Peyer's patch (tissue), 4 donors: Measurements from ENCODE around the gene METRNL. TPM values are rescaled to one million over a fixed set of nuclear protein-coding genes. Genes with fewer than 3 reads are reported as not detected.

Experiments
- DNase-seq, 3 donors: peaks; one replicate each; pipeline ENCODE4 v3.0.0-alpha.2; 2017 to 2019
- H3K27ac ChIP-seq, 4 donors: fragments of 200-600 bp; sonication (generic); one replicate each; pipeline ENCODE4 v1.5.1; 2016 to 2019
- H3K27me3 ChIP-seq, 2 donors: fragments of 200-600 bp; sonication (generic); one replicate each; pipeline ENCODE4 v1.5.1; 2019
- H3K36me3 ChIP-seq, 3 donors: fragments of 200-600 bp; sonication (generic); one replicate each; pipeline ENCODE4 v1.5.1; 2016 to 2019
- H3K4me1 ChIP-seq, 4 donors: fragments of 200-600 bp; sonication (generic); one replicate each; pipeline ENCODE4 v1.5.1; 2016 to 2019
- H3K4me3 ChIP-seq, 4 donors: fragments of 200-600 bp; sonication (generic); 1 replicate in 3 of 4; 2 replicates in 1 of 4; pipeline ENCODE4 v1.5.1; 2016 to 2019; ENCODE audit warnings: mild to moderate bottlenecking in 1 of 4
- H3K9me3 ChIP-seq, 4 donors: fragments of 200-600 bp; sonication (generic); one replicate each; pipeline ENCODE4 v1.5.1; 2016 to 2019; ENCODE audit warnings: mild to moderate bottlenecking in 1 of 4
- POLR2A ChIP-seq, 2 donors: fragments of 450-650 bp; IDR thresholded peaks; one replicate each; pipeline ENCODE4 v1.5.1; 2017; ENCODE audit warnings: antibody characterized with exemption in 2 of 2, mild to moderate bottlenecking in 2 of 2, moderate library complexity in 2 of 2
- total RNA-seq, 4 donors: library from RNA; depleted of rRNA; stranded (reverse); fragments of >200 nt; gene quantifications; one replicate each; pipeline ENCODE4 v1.1.0, GENCODE V29; 2016
- TF ChIP-seq, protein P1 (sequence below), 6 experiments: fragments of 450-650 bp in 4 of 6; fragments of 200-600 bp in 2 of 6; sonication (generic) in 1 of 6; IDR thresholded peaks; one replicate each; pipeline ENCODE4 v1.5.1; 2017 to 2019; ENCODE audit warnings: antibody characterized with exemption in 6 of 6, mild to moderate bottlenecking in 3 of 6, moderate library complexity in 1 of 6

METRNL gene
- total RNA-seq, 4 donors from 2014 or later = 73.4 to 170 (median 117) TPM

DNA sequence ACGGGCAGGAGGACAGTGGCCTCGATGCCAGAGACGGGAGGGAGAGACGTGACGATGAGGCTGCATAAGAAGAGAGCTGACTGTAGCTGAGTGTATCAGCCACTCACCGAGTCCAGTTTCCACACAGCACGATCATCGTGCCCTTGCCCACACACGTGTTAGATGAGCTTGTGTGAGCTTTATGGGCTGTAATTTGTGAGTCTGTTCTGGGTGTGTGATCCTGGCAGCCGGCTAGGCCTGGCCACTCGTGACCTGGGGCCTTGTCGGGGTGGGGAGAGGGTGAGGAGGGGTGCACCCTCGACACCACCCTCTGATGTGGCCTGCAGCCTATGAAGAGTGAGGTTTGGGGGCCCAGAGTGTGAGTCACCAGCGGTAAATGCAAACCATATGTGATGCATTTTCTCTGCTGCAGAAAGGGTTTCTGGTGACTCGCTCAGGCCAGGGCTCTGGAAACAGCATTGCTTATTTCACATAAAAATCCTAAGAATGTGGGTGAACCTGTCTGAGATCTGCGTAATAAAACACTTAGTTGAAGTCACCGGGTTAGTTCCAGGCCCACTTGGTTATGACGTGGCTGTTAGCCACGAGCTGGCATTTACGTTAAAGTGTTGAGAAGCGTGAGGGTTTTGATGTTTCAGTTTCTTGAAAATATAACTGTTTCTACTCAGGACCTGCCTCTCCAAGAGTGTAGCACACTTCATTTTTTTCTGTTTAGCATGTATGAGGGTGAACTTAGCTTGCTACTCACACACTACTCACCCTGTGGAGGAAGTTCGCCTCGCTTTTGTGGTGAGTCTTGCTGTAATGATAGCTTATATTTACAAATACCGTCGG, 4.2 kb downstream of the METRNL start:
- Histone ChIP-seq H3K36me3 (peaks cover 0 to 29% (median 0%) of the 10 kb centered on the region in 3 donors), H3K27me3 (no peaks in the 10 kb centered on the region), H3K4me1 (peaks cover 6 to 66% (median 12%) of the 10 kb centered on the region in 4 donors), H3K4me3 (peak overlapping the region in 2 of 4 donors; percentile 26 to 34), H3K27ac (peak overlapping the region; percentile 46 to 99 (median 94)), H3K9me3 (no peaks in the 10 kb centered on the region)
- DNase-seq = peak in 1 of 3 donors; percentile 66
- TF ChIP-seq POLR2A (IDR thresholded peaks at IDR 0.05) = peak in 1 of 2 donors; percentile 31
- TF ChIP-seq, protein P1, sequence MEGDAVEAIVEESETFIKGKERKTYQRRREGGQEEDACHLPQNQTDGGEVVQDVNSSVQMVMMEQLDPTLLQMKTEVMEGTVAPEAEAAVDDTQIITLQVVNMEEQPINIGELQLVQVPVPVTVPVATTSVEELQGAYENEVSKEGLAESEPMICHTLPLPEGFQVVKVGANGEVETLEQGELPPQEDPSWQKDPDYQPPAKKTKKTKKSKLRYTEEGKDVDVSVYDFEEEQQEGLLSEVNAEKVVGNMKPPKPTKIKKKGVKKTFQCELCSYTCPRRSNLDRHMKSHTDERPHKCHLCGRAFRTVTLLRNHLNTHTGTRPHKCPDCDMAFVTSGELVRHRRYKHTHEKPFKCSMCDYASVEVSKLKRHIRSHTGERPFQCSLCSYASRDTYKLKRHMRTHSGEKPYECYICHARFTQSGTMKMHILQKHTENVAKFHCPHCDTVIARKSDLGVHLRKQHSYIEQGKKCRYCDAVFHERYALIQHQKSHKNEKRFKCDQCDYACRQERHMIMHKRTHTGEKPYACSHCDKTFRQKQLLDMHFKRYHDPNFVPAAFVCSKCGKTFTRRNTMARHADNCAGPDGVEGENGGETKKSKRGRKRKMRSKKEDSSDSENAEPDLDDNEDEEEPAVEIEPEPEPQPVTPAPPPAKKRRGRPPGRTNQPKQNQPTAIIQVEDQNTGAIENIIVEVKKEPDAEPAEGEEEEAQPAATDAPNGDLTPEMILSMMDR (IDR thresholded peaks at IDR 0.05) = no peak

DNA sequence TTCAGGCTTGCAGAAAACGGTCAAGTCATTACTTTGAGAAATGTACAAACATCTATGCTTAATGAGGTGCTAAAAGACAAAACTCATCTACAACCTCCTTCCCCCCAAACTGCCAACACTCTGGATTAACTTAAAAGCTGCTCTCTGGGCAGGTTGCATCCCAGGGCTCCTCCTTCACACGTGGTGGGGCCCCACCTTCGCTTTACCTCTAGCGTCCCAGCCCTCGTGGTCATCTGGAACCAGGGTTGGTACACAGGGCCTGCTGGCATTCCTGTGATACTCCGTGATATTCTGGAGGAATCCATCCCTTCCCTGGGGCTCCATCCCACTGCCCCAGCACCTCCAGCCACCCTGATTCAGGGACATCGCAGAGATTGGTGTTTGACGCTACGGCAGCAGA, 4.8 kb downstream of the METRNL start:
- H3K9me3 ChIP-seq = no peaks in the 10 kb centered on the region
- H3K4me3 ChIP-seq = peak overlapping the region in 2 of 4 donors; percentile 26 to 34
- no peak for TF ChIP-seq POLR2A (IDR thresholded peaks at IDR 0.05)
- TF ChIP-seq, protein P1 (IDR thresholded peaks at IDR 0.05) = no peak
- peaks cover 0 to 70% (median 13%) of the 10 kb centered on the region in 4 donors for H3K4me1 ChIP-seq
- DNase-seq = no peak
- H3K36me3 ChIP-seq = peaks cover 0 to 29% (median 0%) of the 10 kb centered on the region in 3 donors
- H3K27me3 ChIP-seq = no peaks in the 10 kb centered on the region
- H3K27ac ChIP-seq = peak overlapping the region; percentile 31 to 99 (median 94)

DNA sequence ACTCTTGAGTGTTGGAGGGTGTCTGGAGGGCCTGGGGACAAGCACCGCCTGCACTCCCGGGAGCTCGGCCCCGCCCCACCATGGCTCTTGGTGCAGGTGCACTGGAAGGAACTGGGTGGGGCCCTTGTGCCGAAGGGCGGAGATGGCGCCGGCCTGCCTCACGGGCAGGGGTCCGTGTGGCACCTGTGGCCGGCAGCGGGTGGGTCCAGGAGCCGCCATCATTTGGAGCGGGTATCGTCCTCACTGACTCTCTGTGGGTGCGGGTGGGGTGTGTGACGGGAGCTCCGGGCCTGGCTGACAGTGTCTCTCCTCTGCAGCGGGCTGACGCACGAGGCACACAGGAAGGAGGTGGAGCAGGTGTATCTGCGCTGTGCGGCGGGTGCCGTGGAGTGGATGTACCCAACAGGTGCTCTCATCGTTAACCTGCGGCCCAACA, 5.2 kb downstream of the METRNL start:
- Histone ChIP-seq H3K36me3 (peaks cover 0 to 29% (median 0%) of the 10 kb centered on the region in 3 donors), H3K27me3 (no peaks in the 10 kb centered on the region), H3K4me1 (peaks cover 0 to 72% (median 13%) of the 10 kb centered on the region in 4 donors), H3K9me3 (no peaks in the 10 kb centered on the region), H3K27ac (peak overlapping the region; percentile 31 to 99 (median 94)), H3K4me3 (peak overlapping the region in 2 of 4 donors; percentile 26 to 34)
- DNase-seq = peak in 2 of 3 donors; percentile 84 to 92
- TF ChIP-seq, protein P1 (IDR thresholded peaks at IDR 0.05) = no peak
- TF ChIP-seq POLR2A (IDR thresholded peaks at IDR 0.05) = peak in 1 of 2 donors; percentile 42

DNA sequence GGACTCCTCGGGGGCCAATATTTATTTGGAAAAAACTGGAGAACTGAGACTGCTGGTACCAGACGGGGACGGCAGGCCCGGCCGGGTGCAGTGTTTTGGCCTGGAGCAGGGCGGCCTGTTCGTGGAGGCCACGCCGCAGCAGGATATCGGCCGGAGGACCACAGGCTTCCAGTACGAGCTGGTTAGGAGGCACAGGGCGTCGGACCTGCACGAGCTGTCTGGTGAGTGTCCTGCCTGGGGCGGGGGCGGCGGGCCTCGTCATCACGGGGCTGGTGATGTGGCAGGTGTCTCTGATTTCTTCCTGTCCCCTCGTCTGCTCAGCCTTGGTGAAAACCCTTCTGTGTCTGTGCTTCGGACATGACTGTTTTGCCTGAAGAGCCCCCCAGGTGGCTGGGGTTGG, 5.7 kb downstream of the METRNL start:
- Histone ChIP-seq H3K4me3 (peak overlapping the region in 2 of 4 donors; percentile 26 to 34), H3K4me1 (peaks cover 0 to 72% (median 13%) of the 10 kb centered on the region in 4 donors), H3K36me3 (peaks cover 0 to 29% (median 0%) of the 10 kb centered on the region in 3 donors)

DNA sequence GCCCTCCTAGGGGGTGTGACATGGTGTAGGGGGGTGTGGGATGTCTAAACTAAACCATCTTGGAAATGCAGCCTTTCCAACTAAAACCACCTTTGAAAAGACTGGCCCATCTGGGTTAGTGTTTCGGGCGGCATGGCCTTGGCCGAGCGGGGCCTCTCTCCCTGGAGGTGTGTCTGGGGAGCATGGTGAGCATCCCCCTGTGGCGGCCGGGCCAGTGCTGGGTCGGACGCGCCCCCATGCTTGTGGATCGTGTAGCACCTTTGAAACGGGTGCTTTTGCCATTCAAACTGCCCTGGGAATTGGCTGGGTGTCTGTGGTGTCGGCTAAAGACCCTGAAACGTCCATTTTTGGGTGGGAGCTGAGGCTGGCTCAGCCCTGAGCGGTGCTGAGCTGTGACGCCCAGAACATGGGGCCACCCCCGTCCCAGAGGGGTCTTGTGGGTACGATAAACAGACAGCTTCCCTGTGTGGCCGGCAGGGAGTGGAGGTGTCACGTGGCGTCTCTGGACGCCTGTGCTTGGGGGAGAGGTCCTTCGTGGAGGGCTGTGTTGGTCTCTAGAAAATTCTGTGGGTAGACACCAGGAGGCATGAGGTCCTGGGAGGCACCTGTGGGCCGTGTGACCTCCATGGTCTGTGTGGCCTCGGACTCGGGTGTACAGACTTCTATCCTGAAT, 6.3 kb downstream of the METRNL start:
- Histone ChIP-seq H3K27ac (peak overlapping the region in 2 of 4 donors; percentile 6 to 10), H3K36me3 (peaks cover 0 to 29% (median 0%) of the 10 kb centered on the region in 3 donors), H3K9me3 (no peaks in the 10 kb centered on the region), H3K27me3 (no peaks in the 10 kb centered on the region), H3K4me3 (no peak overlapping the region), H3K4me1 (peaks cover 0 to 75% (median 14%) of the 10 kb centered on the region in 4 donors)
- no peak for DNase-seq
- TF ChIP-seq POLR2A (IDR thresholded peaks at IDR 0.05) = no peak
- TF ChIP-seq, protein P1 (IDR thresholded peaks at IDR 0.05) = no peak

More for the DNA sequence above, 5.7 kb downstream of the METRNL start:
- Histone ChIP-seq H3K27ac (peak overlapping the region in 3 of 4 donors; percentile 91 to 99 (median 96)), H3K27me3 (no peaks in the 10 kb centered on the region), H3K9me3 (no peaks in the 10 kb centered on the region)
- TF ChIP-seq, protein P1 (IDR thresholded peaks at IDR 0.05) = no peak
- TF ChIP-seq POLR2A (IDR thresholded peaks at IDR 0.05) = no peak
- DNase-seq = no peak
